ENCODE results near the gene SKIDA1. TPM values are rescaled to one million over a fixed set of nuclear protein-coding genes. Genes with fewer than 3 reads are reported as not detected.

SKIDA1 gene
- total RNA-seq, 1 experiment from 2014 or later: 0.40 TPM

DNA sequence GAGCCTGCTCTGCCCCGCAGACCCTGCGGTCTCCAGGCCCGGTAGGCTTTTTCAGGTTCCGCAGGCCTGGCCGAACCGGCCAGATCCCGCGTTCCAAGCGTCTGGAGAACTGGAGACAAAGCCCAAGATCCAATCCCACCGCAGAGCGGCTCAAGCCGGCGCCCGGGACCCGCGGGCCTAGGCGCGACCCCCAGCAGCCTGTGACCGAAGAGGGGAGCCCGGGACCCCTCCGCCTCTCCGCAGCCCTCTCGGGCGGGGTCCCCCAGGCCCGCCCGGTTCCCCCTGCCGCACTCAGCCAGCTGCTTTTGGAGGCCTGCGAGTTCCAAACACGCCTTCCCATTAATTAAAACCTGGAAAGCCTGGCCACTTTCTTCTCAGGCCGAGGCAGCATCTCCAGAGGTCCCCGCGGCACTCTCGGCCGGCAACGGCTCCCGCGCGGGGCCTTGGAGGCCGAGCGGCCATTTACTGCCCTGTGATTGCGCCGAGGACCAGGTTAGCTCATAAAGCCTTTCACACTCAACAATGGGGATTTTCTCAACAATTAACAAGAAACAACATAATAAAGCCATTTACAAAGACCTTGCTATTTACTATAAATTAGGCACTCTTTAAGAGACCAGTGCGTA, 16.7 kb downstream of the SKIDA1 start:
- Mint-ChIP-seq H3K36me3 (ENCODE audit: insufficient read depth, unreplicated experiment) (no peaks in the 10 kb centered on the region), H3K4me1 (ENCODE audit: low read depth, unreplicated experiment) (no peaks in the 10 kb centered on the region), H3K27ac (ENCODE audit: unreplicated experiment) (no peak overlapping the region), H3K9me3 (ENCODE audit: low read depth, unreplicated experiment) (no peaks in the 10 kb centered on the region), H3K27me3 (ENCODE audit: unreplicated experiment) (peaks cover 25% of the 10 kb centered on the region), H3K4me3 (ENCODE audit: low read depth, unreplicated experiment) (no peak overlapping the region)
- intact Hi-C loops (cut with micrococcal nuclease; ENCODE audit: unreplicated experiment): no loop called here
- BruUV-seq (replicated peaks): no TSS peak
- CTCF ChIA-PET: interaction anchor here (0.5 kb wide), 1 partner anchor 525 kb away, joined by 3 read pairs; no protein-coding TSS in a partner anchor
- TF ChIP-seq, protein P1, sequence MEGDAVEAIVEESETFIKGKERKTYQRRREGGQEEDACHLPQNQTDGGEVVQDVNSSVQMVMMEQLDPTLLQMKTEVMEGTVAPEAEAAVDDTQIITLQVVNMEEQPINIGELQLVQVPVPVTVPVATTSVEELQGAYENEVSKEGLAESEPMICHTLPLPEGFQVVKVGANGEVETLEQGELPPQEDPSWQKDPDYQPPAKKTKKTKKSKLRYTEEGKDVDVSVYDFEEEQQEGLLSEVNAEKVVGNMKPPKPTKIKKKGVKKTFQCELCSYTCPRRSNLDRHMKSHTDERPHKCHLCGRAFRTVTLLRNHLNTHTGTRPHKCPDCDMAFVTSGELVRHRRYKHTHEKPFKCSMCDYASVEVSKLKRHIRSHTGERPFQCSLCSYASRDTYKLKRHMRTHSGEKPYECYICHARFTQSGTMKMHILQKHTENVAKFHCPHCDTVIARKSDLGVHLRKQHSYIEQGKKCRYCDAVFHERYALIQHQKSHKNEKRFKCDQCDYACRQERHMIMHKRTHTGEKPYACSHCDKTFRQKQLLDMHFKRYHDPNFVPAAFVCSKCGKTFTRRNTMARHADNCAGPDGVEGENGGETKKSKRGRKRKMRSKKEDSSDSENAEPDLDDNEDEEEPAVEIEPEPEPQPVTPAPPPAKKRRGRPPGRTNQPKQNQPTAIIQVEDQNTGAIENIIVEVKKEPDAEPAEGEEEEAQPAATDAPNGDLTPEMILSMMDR (IDR thresholded peaks at IDR 0.05; ENCODE audit: unreplicated experiment): no peak
- no peak for DNase-seq

DNA sequence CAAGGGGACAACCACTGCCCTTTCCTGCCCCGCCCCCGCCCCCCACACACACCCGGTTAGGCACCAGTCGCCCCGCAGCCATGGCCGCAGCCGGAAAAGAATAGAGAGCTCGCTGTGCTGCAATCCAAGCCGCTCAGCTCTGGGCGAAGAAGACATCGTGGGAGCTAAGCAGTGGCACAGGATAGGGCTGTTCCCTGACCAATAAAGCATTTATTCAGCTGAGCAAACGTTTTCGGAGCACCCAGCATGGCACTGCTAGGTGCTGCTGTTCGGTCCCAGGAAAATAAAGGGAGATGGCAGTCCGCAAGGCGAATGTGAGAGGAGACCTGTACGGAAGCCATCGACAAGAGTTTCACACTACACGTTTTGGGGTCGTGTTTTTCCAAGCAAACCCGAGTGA, 18.3 kb downstream of the SKIDA1 start:
- no peaks in the 10 kb centered on the region for H3K4me1 Mint-ChIP-seq (ENCODE audit: low read depth, unreplicated experiment)
- BruUV-seq (replicated peaks): no TSS peak
- no peaks in the 10 kb centered on the region for H3K9me3 Mint-ChIP-seq (ENCODE audit: low read depth, unreplicated experiment)
- H3K36me3 Mint-ChIP-seq (ENCODE audit: insufficient read depth, unreplicated experiment): no peaks in the 10 kb centered on the region
- CTCF ChIA-PET: no interaction called here
- TF ChIP-seq, protein P1 (IDR thresholded peaks at IDR 0.05; ENCODE audit: unreplicated experiment): no peak
- H3K27ac Mint-ChIP-seq (ENCODE audit: unreplicated experiment): no peak overlapping the region
- no peak for DNase-seq
- peaks cover 41% of the 10 kb centered on the region for H3K27me3 Mint-ChIP-seq (ENCODE audit: unreplicated experiment)
- H3K4me3 Mint-ChIP-seq (ENCODE audit: low read depth, unreplicated experiment): no peak overlapping the region
- intact Hi-C loops (cut with micrococcal nuclease; ENCODE audit: unreplicated experiment): no loop called here

GRCh38 chr10:21506351-21506750, 19.1 kb downstream of the SKIDA1 start:
- peaks cover 49% of the 10 kb centered on the region for H3K27me3 Mint-ChIP-seq (ENCODE audit: unreplicated experiment)
- H3K4me1 Mint-ChIP-seq (ENCODE audit: low read depth, unreplicated experiment): no peaks in the 10 kb centered on the region
- no peak for DNase-seq
- TF ChIP-seq, protein P1 (IDR thresholded peaks at IDR 0.05; ENCODE audit: unreplicated experiment): no peak
- no peaks in the 10 kb centered on the region for H3K36me3 Mint-ChIP-seq (ENCODE audit: insufficient read depth, unreplicated experiment)
- H3K4me3 Mint-ChIP-seq (ENCODE audit: low read depth, unreplicated experiment): no peak overlapping the region
- no peak overlapping the region for H3K27ac Mint-ChIP-seq (ENCODE audit: unreplicated experiment)
- no TSS peak for BruUV-seq (replicated peaks)
- intact Hi-C loops (cut with micrococcal nuclease; ENCODE audit: unreplicated experiment): no loop called here
- CTCF ChIA-PET: no interaction called here
- H3K9me3 Mint-ChIP-seq (ENCODE audit: low read depth, unreplicated experiment): no peaks in the 10 kb centered on the region

- Mint-ChIP-seq H3K4me1 (ENCODE audit: low read depth, unreplicated experiment) (no peaks in the 10 kb centered on the region), H3K36me3 (ENCODE audit: insufficient read depth, unreplicated experiment) (no peaks in the 10 kb centered on the region), H3K27ac (ENCODE audit: unreplicated experiment) (no peak overlapping the region), H3K4me3 (ENCODE audit: low read depth, unreplicated experiment) (no peak overlapping the region), H3K27me3 (ENCODE audit: unreplicated experiment) (peaks cover 51% of the 10 kb centered on the region), H3K9me3 (ENCODE audit: low read depth, unreplicated experiment) (no peaks in the 10 kb centered on the region)
- no TSS peak for BruUV-seq (replicated peaks)
- intact Hi-C loops (cut with micrococcal nuclease; ENCODE audit: unreplicated experiment): no loop called here
- TF ChIP-seq, protein P1 (IDR thresholded peaks at IDR 0.05; ENCODE audit: unreplicated experiment): no peak
- CTCF ChIA-PET: no interaction called here
- DNase-seq: no peak
Observed at GRCh38 chr10:21505711-21506278, 19.7 kb downstream of the SKIDA1 start.

Data from Calu3 (cell line).